AG09319 (cell line): ENCODE data around the gene BCAS4.
"Not testable (repeated sequence)": the region's sequence is repeated elsewhere in the genome, so short reads cannot be mapped to it uniquely, and the experiment has no call there.

ENCODE experiments used
- DNase-seq: peaks from one replicate; pipeline ENCODE4 v3.0.0-alpha.2; 2010; ENCODE audit warnings: low read depth; ENCODE audit errors: extremely low read depth
- CTCF ChIP-seq: IDR thresholded peaks from 2 replicates; pipeline ENCODE4 v1.5.1; 2011; ENCODE audit warnings: low read depth, mild to moderate bottlenecking, inconsistent platforms, low read length, moderate library complexity

The BCAS4 gene

GRCh38 chr20:50798650-50799049, 3.8 kb downstream of the BCAS4 start:
- DNase-seq, result no peak
- TF ChIP-seq CTCF, result no peak

GRCh38 chr20:50799176-50799889, 4.5 kb downstream of the BCAS4 start:
- TF ChIP-seq CTCF, result no peak
- no peak for DNase-seq

GRCh38 chr20:50799890-50800550, 5.2 kb downstream of the BCAS4 start:
- DNase-seq, result no peak
- no peak for TF ChIP-seq CTCF

- not testable (repeated sequence) for DNase-seq
These were observed 6.3 kb downstream of the BCAS4 start for GRCh38 chr20:50800986-50801746.

GRCh38 chr20:50801747-50802125, 6.9 kb downstream of the BCAS4 start:
- DNase-seq, result no peak
- no peak for TF ChIP-seq CTCF

GRCh38 chr20:50802289-50802688, 7.4 kb downstream of the BCAS4 start:
- no peak for TF ChIP-seq CTCF
- DNase-seq, result no peak

- no peak for DNase-seq
- no peak for TF ChIP-seq CTCF
These were observed 9.8 kb downstream of the BCAS4 start for GRCh38 chr20:50804437-50805348.
